GM21526 (cell line): ENCODE data around the gene UGT3A1.
"Not testable (repeated sequence)": the region's sequence is repeated elsewhere in the genome, so short reads cannot be mapped to it uniquely, and the experiment has no call there.

ENCODE experiments used
- ATAC-seq: cut with Tn5 transposase; IDR thresholded peaks from one replicate; pipeline ENCODE4 v1.9.1; 2021; ENCODE audit warnings: moderate library complexity; ENCODE audit not compliant: unreplicated experiment, low FRiP score

The UGT3A1 gene, protein sequence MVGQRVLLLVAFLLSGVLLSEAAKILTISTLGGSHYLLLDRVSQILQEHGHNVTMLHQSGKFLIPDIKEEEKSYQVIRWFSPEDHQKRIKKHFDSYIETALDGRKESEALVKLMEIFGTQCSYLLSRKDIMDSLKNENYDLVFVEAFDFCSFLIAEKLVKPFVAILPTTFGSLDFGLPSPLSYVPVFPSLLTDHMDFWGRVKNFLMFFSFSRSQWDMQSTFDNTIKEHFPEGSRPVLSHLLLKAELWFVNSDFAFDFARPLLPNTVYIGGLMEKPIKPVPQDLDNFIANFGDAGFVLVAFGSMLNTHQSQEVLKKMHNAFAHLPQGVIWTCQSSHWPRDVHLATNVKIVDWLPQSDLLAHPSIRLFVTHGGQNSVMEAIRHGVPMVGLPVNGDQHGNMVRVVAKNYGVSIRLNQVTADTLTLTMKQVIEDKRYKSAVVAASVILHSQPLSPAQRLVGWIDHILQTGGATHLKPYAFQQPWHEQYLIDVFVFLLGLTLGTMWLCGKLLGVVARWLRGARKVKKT

DNA sequence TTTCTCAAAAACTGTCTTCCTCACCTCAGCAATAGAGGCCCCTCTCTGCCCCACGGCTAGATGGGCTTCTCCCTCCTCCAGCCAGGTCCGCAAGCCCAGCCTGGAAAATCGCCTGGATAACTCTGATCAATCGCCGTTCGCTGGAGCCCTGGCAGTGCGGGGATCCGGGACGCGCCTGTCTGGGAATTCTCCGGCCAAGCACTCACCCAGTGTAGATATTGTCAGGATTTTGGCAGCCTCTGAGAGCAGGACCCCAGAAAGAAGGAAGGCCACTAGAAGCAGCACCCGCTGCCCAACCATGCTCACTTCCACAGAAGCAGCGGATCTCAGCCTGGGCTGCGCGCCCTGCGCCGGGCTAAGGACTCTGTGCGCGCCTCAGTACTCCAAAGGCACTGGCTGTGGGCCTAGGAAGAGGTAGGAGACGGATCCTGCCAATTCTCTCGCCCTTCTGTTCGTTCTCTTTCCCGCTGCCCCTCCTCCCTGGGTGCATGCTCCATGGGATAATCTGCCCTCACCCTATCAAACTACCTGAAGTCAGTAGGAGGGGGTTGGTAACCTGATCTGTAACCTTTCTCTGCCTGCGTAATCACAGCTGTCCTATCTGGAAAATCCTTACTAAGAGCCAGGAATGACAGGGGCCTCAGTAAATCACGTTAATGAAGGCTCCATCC, at the start of gene UGT3A1:
UGT3A1 (minus strand) TSS at position 450 of the 671 bp plus-strand sequence; CDS start at position 300, 150 bp downstream.
- ATAC-seq: no peak

DNA sequence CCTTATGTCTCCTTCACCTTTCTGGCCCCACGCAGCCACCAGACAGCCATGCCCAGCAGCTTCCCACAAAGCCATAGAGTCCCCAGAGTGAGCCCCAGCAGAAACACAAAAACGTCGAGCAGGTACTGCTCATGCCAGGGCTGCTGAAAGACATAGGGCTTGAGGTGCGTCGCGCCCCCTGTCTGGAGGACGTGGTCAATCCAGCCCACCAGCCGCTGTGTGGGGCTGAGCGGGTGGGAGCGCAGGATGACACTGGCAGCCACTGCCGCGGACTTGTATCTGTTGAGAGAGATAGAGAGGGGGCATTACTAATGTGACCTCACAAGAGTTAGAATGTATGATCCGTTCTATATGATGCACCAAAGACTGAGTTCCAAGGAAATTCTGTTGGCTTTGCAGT, 44.5 kb upstream of the UGT3A1 start:
- ATAC-seq: no peak

DNA sequence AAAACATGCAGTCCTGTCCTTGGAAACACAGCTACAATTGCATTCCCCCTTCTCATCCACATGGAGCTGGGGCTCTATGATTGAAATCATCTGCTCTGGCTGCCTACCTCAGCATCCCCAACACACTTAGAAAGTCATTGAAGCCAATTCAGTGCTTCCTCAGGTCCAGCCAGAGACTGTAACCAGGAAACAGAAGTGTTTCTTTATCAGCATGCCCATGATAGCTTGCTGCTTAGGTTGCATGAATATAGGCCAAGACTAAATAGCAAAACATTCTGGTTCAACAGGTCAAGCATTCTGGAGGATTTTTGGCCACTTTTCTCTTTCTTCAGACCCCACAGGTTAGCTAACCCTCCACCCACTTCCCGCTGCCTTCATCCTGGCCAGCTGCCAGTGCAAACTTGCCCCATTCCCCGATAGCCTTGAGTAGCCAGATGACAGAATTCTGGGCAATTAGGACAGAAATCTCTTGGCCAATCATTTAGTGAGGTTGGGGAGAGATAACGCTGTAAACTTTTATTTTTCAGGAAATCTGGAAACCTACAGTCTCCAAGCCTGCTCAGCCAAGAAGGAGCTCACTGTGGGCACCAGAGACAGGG, 43.4 kb upstream of the UGT3A1 start:
- not testable (repeated sequence) for ATAC-seq

DNA sequence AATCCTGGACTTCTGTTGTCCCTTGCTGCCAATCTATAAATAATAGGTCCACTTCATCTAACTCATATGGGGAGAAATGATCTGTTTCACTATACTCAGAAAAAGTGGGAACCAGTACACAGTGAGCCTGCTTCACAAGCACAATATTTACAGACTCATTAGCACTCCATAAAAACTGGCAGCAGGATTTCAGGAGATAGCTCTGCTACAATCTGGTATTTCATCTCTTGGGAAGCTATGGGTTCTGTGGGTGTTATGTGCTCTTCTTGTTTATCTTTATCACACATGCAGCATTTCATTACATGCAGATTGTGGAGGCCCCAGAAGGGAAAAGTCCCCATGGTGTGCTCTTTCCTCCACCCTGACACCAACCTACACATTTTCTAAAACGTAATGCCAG, 42.3 kb upstream of the UGT3A1 start:
- no peak for ATAC-seq

DNA sequence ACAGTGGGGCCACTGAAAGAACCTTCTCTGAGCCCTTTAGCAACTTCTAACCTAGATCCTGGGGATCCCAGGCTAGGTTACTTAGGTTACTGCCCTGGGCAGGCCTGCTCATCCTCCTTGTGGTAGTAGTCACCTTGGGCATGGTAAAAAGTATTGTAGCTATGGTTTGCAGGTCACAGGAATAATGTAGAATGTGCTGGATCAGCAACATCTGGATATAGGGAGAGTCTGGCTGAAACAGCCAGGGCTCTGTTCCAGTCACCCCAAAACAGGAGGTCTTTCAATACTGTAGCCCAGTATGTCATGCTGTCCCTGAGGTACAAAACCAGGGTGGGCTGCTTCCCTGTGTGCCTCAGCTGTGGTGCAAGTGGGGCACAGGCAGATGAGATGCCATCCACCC, 41.9 kb upstream of the UGT3A1 start:
- no peak for ATAC-seq

DNA sequence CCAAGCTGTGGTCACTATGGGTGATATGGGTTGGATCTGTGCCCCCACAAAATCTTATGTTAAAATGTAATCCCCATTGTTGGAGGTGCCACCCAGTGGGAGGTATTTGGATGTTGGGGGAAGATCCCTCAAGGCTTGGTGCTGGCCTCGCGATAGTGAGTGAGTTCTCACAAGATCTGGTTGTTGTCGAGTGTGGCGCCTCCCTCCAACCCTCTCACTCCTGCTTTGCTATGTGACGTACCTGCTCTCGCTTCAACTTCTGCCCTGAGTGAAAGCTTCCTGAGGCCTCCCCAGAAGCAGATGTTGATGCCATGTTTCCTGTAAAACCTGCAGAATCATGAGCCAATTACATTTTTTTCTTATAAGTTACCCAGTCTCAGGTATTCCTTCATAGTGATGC, 40.0 kb upstream of the UGT3A1 start:
- ATAC-seq: no peak

DNA sequence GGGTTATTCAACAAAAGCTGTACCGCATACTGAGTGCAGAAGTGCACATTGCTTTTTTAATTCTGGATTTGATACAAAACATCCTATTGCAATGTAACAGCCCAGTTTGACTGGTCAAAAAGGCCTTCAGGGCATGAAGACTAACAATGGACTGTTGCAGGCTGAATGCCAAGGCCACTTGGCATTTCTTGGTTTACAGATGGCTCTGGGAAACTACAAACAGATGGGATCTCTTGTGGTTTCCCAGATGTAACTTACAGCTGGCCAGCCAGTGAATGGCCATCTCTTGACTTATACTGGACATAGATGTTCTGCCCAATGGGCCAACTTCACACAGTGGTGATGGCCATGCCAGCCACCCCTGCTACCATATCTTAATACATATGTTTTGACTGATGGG, 38.7 kb upstream of the UGT3A1 start:
- ATAC-seq: no peak

DNA sequence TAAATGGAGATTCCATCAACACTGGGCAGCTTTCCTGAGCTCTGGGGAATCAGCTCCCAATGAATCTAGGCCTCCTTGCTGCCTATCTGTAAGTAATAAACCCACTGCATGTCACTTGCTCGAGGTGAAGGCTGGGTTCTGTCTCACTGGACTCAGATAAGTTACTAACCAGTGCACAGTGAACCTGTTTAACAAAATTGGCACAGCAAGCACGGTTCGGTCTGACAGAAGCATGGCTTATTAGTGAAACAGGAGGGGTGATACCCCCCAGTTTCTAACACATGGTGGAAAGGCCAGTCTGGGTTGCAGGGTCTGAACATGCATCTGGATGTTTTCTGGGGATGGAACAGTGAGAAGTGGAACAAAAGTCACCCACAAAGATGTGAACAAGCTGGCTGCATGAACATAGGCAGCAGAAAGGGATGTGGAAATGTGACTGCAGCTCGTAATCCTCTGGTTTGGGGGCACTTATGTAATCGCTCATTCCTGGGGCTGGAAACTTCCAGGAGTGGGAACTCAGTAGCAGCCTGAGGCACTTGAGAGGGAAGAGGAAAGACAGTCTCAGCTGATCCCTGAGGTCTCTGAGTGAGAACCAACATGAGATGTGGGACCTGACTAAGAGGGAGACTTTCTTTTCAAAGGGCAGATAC, 37.8 kb upstream of the UGT3A1 start:
- no peak for ATAC-seq

DNA sequence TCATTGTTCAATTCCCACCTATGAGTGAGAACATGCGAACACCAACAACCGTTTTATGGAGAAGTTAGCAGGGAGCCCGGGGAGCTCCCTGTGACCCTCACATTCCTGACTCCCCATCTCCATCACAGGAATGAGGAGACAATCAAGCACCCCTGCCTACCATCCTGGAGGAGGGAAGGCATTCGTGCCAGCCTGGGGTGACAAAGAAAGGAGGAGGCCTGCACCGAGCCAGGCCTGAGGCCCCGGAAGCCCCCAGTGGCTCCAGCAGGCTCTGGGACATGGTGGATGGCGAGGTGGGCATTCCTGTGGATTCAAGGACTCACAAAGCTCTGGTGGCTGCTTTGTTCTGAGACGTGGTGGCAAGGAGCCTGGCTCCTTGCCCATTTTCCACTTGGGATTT, 36.5 kb upstream of the UGT3A1 start:
- ATAC-seq: no peak

DNA sequence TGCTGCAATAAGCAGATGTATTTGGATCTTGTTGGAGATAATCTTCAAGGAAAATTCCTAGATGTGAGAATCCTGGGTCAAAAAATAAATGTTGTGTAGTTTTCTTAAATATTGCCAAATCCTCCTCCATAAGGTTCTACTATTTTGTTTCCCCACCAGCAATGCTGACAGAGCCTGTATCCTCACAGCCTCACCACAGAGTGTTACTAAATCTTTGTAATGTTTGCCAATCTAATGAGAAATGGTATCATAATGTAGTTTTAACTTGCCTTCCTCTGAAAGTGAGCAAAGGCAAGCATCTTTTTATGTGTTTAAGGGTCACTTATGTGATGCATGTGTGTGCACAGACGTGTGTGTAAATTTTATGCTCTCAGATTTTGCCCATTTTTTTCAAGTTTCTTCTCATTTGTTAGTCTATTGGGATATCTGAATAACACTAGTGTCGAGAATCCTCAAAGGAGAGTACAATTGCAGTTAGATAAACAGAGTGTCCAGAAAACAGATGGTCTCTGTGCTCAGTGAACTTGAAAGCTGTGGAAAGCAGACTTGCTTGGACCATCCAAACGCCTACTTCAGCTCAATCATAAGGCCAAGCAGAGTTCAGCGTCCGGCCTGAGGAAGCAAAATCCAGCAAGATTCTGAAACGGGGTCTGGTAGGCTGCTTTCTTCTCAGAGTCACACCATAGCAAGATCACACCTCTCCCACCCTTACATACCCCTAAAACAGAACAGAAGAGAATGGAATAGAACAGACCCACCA, 35.7 kb upstream of the UGT3A1 start:
- no peak for ATAC-seq

DNA sequence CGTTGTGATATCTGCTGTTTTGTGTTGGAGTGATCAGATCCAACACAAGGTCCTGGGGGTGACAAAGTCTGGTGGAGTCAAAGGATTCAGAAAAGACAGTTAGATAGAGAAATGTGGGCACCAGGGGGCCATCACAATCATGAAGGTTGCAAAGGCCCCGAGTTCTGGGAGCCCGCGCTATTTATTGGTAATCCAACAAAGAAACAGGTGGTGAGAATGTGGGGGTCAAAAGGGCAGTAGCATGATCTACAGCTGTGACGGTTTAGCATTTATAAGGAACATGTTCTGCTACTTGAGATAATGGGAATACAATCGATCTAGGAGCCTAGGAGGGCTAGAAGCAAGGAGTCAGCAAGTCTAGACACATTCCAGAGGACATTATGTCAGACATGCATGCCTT, 31.1 kb upstream of the UGT3A1 start:
- not testable (repeated sequence) for ATAC-seq

DNA sequence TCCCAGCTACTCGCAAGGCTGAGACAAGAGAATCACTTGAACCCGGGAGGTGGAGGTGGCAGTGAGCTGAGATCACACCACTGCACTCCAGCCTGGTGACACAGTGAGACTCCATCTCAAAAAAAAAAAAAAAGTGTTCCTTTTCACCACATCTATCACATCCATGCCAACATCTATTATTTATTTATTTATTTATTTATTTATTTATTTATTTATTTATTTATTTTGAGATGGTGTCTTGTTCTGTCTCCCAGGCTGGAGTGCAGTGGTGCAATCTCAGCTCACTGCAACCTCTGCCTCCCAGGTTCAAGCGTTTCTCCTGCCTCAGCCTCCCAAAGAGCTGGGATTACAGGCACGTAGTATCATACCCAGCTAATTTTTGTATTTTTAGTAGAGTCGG, 28.4 kb upstream of the UGT3A1 start:
- ATAC-seq: not testable (repeated sequence)

DNA sequence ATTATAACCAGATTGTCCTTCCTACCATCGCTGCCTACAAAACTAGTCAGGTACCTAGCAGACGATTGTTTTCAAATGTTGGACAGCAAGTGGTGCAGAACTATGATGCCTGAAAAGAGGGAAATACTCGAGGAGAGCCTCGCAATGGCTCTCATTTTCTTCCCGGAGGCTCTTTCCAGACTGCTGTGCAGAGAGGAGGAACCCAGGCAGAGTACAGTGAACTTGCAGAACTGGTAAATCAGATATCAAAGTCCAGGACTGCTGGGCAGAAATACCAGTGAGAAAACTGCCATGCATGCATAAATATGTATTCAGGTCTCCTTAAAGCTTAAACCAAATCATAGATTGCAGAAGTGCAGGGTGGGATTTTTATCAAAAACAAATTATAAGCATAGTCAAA, 26.4 kb upstream of the UGT3A1 start:
- ATAC-seq: no peak

DNA sequence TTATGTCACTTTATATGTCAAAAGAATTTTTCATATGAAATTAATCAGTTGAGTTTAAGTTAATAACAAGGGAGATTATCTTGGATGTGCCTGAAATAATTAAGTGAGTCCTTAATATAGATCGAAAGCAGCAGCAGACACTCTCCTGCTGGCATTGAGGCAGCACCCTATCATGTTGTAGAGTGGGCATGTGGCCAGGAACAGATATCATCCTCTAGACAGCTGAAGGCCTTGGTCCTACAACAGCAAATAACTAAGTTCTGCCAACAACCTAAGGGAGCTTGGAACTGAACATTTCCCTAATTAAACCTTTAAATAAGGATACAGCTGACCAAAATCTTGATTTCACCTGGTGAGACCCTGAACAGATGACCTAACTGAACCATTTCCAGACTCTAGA, 25.8 kb upstream of the UGT3A1 start:
- no peak for ATAC-seq

DNA sequence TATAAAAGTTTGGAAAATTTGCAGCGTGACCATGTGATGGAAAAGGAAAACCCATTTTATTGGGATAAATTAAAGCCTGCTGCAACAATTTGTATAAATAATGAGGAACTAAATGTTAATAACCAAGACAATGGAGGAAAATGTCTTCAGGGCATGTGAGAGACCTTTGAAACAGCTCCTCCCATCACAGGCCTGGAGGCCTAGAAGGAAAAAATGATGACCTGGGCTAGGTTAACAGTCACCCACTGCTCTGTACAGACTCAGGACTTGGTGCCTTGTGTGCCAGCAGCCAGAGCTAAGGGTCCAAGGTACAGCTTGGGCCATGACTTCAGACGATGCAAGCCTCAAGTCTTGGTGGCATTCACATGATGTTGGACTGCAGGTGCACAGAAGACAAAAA, 22.0 kb upstream of the UGT3A1 start:
- ATAC-seq: no peak

DNA sequence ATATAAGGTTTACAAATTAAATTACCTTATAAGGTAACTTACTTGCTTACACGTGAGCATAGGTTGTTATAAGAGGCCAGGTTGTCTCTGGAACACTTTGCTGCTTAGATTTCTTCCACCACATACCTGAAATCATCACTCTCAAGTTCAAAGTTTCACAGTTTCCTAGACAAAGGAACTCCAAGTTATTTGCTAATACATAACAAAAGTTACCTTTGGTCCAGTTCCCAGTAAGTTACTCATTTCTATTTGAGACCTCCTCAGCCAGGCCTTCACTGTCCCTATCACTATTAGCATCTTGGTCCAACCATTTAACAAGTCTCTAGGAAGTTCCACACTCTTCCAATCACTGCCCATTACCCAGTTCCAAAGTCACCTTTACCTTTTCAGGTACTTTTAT, 18.5 kb upstream of the UGT3A1 start:
- no peak for ATAC-seq

DNA sequence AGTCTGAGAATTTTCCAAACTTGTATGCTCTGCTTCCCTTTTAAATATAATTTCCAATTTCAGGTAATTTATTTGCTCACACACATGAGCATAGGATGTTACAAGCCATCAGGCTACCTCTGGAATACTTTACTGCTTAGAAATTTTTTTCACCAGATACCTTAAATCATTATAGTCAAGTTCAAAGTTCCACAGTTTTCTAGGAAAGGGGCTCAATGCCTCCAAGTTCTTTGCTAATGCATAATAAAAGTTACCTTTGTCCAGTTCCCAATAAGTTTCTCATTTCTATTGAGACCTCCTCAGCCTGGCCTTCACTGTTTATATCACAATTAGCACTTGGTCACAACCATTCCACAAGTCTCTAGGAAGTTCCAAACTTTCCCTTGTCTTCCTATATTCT, 16.2 kb upstream of the UGT3A1 start:
- ATAC-seq: no peak

DNA sequence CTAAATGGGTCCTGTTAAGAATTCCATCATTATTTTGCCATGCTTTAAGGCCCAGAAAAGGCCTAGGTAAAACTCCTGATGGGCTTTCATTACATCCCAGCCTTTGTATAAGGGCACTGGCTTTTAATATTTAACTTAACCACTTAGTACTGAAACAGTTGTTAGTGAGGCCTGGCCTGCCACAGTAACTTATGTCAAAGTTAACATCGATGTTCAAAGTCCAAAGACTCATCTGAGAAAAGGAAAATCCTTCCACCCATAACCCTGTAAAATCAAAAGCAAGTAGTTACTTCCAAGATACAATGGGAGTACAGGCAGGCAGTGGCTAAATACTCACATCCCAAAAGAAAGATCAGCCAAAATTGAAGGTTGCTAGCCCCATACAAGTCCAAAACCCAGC, 15.0 kb upstream of the UGT3A1 start:
- no peak for ATAC-seq

DNA sequence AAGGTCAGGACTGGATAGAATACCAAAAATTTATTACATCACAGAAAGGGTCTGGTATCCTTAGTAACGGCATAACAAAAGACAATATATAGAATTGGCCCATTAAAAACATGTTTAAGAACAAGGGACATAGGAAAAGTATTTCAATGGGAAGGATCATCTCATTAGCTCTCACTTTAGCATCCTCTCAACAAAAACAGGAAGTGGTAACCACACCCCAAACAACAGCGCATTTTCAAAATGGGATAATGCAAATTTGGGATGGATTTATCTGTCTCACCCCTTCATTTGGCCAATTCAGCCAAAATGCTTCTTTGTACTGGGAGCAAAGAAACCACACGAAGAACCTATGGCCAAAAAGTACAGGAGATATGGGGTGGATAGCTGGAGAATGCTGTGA, 9.8 kb upstream of the UGT3A1 start:
- no peak for ATAC-seq

DNA sequence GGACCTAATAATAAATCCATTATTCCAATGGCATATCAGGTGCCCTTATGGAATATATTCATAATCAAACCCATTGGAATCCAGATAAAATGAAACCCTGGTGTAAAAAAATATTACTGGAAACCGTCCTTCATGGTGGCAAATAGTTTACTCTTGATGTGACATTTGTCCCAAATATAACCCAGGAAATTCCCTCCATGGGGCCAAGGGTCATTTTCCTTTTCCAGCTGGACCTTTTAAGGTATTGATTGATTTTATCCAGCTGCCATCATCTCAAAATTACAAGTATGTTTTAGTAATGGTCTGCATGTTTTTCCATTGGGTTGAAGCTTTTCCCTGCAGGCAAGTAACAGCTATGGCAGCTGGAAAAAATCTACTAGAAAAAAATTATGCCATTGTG, 8.4 kb upstream of the UGT3A1 start:
- no peak for ATAC-seq
